ENCODE results near the gene NCKAP1.

DNA sequence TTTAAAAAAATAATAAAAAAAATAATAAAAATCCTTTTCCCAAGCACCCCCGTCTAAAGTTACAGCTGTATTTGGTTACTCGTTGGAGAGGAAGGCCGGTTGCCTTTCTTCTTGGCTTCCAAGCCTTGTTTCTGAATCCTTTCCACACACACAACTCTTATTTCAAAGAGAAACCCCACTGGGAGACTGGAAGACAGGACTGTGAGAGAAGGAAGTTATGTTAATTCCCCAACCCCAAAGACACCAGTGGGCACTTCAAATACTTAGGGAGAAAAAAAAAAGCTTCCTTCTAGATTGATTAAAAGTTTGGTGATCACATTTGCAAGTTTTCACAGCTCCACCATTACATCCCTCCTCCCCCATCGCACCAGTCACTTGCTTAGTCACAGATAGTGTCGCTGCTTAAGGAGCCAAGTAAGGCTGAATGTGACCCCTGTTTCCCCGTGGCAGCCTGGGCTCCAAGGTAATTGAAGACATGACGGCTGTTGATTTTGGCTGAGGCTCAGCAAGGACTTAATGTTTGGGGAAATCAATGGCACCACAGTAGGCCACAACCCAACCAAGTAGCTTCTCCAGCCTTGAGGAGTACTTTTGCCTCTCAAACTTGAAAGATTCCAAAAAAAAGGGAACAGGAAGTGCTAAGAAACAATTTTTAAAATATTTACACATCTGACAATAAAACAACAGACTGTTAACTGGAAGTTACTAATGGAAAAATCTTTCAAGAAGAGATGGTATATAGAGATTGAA is 131.0 kb downstream of the NCKAP1 start:
- TF ChIP-seq, protein P1, sequence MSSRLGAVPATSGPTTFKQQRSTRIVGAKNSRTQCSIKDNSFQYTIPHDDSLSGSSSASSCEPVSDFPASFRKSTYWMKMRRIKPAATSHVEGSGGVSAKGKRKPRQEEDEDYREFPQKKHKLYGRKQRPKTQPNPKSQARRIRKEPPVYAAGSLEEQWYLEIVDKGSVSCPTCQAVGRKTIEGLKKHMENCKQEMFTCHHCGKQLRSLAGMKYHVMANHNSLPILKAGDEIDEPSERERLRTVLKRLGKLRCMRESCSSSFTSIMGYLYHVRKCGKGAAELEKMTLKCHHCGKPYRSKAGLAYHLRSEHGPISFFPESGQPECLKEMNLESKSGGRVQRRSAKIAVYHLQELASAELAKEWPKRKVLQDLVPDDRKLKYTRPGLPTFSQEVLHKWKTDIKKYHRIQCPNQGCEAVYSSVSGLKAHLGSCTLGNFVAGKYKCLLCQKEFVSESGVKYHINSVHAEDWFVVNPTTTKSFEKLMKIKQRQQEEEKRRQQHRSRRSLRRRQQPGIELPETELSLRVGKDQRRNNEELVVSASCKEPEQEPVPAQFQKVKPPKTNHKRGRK (CRISPR knock-in tag; IDR thresholded peaks at IDR 0.05; ENCODE audit: borderline replicate concordance): no peak
- TF ChIP-seq, protein P2, sequence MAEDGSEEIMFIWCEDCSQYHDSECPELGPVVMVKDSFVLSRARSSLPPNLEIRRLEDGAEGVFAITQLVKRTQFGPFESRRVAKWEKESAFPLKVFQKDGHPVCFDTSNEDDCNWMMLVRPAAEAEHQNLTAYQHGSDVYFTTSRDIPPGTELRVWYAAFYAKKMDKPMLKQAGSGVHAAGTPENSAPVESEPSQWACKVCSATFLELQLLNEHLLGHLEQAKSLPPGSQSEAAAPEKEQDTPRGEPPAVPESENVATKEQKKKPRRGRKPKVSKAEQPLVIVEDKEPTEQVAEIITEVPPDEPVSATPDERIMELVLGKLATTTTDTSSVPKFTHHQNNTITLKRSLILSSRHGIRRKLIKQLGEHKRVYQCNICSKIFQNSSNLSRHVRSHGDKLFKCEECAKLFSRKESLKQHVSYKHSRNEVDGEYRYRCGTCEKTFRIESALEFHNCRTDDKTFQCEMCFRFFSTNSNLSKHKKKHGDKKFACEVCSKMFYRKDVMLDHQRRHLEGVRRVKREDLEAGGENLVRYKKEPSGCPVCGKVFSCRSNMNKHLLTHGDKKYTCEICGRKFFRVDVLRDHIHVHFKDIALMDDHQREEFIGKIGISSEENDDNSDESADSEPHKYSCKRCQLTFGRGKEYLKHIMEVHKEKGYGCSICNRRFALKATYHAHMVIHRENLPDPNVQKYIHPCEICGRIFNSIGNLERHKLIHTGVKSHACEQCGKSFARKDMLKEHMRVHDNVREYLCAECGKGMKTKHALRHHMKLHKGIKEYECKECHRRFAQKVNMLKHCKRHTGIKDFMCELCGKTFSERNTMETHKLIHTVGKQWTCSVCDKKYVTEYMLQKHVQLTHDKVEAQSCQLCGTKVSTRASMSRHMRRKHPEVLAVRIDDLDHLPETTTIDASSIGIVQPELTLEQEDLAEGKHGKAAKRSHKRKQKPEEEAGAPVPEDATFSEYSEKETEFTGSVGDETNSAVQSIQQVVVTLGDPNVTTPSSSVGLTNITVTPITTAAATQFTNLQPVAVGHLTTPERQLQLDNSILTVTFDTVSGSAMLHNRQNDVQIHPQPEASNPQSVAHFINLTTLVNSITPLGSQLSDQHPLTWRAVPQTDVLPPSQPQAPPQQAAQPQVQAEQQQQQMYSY (CRISPR knock-in tag; IDR thresholded peaks at IDR 0.05): no peak
- TF ChIP-seq, protein P3, sequence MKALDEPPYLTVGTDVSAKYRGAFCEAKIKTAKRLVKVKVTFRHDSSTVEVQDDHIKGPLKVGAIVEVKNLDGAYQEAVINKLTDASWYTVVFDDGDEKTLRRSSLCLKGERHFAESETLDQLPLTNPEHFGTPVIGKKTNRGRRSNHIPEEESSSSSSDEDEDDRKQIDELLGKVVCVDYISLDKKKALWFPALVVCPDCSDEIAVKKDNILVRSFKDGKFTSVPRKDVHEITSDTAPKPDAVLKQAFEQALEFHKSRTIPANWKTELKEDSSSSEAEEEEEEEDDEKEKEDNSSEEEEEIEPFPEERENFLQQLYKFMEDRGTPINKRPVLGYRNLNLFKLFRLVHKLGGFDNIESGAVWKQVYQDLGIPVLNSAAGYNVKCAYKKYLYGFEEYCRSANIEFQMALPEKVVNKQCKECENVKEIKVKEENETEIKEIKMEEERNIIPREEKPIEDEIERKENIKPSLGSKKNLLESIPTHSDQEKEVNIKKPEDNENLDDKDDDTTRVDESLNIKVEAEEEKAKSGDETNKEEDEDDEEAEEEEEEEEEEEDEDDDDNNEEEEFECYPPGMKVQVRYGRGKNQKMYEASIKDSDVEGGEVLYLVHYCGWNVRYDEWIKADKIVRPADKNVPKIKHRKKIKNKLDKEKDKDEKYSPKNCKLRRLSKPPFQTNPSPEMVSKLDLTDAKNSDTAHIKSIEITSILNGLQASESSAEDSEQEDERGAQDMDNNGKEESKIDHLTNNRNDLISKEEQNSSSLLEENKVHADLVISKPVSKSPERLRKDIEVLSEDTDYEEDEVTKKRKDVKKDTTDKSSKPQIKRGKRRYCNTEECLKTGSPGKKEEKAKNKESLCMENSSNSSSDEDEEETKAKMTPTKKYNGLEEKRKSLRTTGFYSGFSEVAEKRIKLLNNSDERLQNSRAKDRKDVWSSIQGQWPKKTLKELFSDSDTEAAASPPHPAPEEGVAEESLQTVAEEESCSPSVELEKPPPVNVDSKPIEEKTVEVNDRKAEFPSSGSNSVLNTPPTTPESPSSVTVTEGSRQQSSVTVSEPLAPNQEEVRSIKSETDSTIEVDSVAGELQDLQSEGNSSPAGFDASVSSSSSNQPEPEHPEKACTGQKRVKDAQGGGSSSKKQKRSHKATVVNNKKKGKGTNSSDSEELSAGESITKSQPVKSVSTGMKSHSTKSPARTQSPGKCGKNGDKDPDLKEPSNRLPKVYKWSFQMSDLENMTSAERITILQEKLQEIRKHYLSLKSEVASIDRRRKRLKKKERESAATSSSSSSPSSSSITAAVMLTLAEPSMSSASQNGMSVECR (CRISPR knock-in tag; IDR thresholded peaks at IDR 0.05; ENCODE audit: borderline replicate concordance): no peak

Data from WTC11 (cell line).